ENCODE measurements around the gene HBG2. TPM values are rescaled to one million over a fixed set of nuclear protein-coding genes. Genes with fewer than 3 reads are reported as not detected.

HBG2 gene
- total and polyA plus RNA-seq, 2 experiments from 2014 or later = not detected

DNA sequence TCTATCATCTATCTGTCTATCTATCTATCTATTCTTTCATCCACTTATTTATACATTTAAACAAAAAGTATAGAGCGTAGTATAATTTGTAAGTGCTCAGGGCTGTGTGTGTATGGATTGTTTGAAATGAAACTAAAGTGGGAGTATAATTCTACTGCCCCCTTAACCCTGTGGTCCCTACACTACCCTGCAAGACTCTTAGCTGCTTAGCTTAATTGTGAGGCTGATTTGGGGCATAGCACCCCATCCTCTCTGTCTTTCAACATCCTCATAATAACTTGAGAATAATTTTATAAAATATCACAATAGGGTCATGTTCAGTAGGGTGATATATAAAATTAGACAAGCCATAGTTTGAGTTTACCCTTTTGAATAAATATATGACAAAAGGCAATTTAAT is 35.5 kb upstream of the HBG2 start:
- Histone ChIP-seq H3K4me1 (ENCODE audit: insufficient read depth) (no peaks in the 10 kb centered on the region), H3K27me3 (ENCODE audit: insufficient read depth) (no peaks in the 10 kb centered on the region), H4K20me1 (replicated peaks; ENCODE audit: insufficient read depth) (no peaks in the 10 kb centered on the region), H3K9me2 (ENCODE audit: insufficient read depth) (no peaks in the 10 kb centered on the region), H3K4me3 (no peak overlapping the region), H3K36me3 (ENCODE audit: insufficient read depth) (no peaks in the 10 kb centered on the region), H3K4me2 (no peak overlapping the region), H3K27ac (ENCODE audit: low read depth) (no peak overlapping the region), H3F3A (replicated peaks; ENCODE audit: low read depth) (no peaks in the 10 kb centered on the region), H3K79me2 (replicated peaks; ENCODE audit: insufficient read depth) (no peaks in the 10 kb centered on the region), H2AFZ (no peak overlapping the region)
- Mint-ChIP-seq H3K4me3 (no peak overlapping the region), H3K4me1 (no peaks in the 10 kb centered on the region), H3K27me3 (ENCODE audit: insufficient read depth, low read depth, poor library complexity) (no peaks in the 10 kb centered on the region), H3K27ac (no peak overlapping the region), H3K36me3 (ENCODE audit: low read depth) (no peaks in the 10 kb centered on the region; the same call in 2 of the 3 replicates), H3K9me3 (no peaks in the 10 kb centered on the region)
- DNase-seq (ENCODE audit: low spot score) (no peak), ATAC-seq (no peak)
- TF ChIP-seq CREB1 (CRISPR knock-in tag; IDR thresholded peaks at IDR 0.05; ENCODE audit: low read depth) (no peak), POLR2AphosphoS5 (IDR thresholded peaks at IDR 0.05; ENCODE audit: low read depth) (no peak), ZNF331 (CRISPR knock-in tag; IDR thresholded peaks at IDR 0.05; ENCODE audit: low read depth) (no peak), ZNF114 (CRISPR knock-in tag; IDR thresholded peaks at IDR 0.05) (no peak), EZH2phosphoT487 (IDR thresholded peaks at IDR 0.05; ENCODE audit: unreplicated experiment) (no peak), NANOG (IDR thresholded peaks at IDR 0.05; ENCODE audit: borderline replicate concordance) (no peak)
- TF ChIP-seq, protein P1, sequence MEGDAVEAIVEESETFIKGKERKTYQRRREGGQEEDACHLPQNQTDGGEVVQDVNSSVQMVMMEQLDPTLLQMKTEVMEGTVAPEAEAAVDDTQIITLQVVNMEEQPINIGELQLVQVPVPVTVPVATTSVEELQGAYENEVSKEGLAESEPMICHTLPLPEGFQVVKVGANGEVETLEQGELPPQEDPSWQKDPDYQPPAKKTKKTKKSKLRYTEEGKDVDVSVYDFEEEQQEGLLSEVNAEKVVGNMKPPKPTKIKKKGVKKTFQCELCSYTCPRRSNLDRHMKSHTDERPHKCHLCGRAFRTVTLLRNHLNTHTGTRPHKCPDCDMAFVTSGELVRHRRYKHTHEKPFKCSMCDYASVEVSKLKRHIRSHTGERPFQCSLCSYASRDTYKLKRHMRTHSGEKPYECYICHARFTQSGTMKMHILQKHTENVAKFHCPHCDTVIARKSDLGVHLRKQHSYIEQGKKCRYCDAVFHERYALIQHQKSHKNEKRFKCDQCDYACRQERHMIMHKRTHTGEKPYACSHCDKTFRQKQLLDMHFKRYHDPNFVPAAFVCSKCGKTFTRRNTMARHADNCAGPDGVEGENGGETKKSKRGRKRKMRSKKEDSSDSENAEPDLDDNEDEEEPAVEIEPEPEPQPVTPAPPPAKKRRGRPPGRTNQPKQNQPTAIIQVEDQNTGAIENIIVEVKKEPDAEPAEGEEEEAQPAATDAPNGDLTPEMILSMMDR (conservative IDR thresholded peaks at IDR 0.05; ENCODE audit: low read depth in 2 of 2) = no peak
- TF ChIP-seq, protein P2, sequence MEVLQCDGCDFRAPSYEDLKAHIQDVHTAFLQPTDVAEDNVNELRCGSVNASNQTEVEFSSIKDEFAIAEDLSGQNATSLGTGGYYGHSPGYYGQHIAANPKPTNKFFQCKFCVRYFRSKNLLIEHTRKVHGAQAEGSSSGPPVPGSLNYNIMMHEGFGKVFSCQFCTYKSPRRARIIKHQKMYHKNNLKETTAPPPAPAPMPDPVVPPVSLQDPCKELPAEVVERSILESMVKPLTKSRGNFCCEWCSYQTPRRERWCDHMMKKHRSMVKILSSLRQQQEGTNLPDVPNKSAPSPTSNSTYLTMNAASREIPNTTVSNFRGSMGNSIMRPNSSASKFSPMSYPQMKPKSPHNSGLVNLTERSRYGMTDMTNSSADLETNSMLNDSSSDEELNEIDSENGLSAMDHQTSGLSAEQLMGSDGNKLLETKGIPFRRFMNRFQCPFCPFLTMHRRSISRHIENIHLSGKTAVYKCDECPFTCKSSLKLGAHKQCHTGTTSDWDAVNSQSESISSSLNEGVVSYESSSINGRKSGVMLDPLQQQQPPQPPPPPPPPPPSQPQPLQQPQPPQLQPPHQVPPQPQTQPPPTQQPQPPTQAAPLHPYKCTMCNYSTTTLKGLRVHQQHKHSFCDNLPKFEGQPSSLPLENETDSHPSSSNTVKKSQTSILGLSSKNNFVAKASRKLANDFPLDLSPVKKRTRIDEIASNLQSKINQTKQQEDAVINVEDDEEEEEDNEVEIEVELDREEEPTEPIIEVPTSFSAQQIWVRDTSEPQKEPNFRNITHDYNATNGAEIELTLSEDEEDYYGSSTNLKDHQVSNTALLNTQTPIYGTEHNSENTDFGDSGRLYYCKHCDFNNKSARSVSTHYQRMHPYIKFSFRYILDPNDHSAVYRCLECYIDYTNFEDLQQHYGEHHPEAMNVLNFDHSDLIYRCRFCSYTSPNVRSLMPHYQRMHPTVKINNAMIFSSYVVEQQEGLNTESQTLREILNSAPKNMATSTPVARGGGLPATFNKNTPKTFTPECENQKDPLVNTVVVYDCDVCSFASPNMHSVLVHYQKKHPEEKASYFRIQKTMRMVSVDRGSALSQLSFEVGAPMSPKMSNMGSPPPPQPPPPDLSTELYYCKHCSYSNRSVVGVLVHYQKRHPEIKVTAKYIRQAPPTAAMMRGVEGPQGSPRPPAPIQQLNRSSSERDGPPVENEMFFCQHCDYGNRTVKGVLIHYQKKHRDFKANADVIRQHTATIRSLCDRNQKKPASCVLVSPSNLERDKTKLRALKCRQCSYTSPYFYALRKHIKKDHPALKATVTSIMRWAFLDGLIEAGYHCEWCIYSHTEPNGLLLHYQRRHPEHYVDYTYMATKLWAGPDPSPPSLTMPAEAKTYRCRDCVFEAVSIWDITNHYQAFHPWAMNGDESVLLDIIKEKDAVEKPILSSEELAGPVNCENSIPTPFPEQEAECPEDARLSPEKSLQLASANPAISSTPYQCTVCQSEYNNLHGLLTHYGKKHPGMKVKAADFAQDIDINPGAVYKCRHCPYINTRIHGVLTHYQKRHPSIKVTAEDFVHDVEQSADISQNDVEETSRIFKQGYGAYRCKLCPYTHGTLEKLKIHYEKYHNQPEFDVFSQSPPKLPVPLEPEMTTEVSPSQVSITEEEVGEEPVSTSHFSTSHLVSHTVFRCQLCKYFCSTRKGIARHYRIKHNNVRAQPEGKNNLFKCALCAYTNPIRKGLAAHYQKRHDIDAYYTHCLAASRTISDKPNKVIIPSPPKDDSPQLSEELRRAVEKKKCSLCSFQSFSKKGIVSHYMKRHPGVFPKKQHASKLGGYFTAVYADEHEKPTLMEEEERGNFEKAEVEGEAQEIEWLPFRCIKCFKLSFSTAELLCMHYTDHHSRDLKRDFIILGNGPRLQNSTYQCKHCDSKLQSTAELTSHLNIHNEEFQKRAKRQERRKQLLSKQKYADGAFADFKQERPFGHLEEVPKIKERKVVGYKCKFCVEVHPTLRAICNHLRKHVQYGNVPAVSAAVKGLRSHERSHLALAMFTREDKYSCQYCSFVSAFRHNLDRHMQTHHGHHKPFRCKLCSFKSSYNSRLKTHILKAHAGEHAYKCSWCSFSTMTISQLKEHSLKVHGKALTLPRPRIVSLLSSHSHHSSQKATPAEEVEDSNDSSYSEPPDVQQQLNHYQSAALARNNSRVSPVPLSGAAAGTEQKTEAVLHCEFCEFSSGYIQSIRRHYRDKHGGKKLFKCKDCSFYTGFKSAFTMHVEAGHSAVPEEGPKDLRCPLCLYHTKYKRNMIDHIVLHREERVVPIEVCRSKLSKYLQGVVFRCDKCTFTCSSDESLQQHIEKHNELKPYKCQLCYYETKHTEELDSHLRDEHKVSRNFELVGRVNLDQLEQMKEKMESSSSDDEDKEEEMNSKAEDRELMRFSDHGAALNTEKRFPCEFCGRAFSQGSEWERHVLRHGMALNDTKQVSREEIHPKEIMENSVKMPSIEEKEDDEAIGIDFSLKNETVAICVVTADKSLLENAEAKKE (CRISPR knock-in tag; IDR thresholded peaks at IDR 0.05) = no peak
- TF ChIP-seq, protein P3, sequence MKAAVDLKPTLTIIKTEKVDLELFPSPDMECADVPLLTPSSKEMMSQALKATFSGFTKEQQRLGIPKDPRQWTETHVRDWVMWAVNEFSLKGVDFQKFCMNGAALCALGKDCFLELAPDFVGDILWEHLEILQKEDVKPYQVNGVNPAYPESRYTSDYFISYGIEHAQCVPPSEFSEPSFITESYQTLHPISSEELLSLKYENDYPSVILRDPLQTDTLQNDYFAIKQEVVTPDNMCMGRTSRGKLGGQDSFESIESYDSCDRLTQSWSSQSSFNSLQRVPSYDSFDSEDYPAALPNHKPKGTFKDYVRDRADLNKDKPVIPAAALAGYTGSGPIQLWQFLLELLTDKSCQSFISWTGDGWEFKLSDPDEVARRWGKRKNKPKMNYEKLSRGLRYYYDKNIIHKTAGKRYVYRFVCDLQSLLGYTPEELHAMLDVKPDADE (IDR thresholded peaks at IDR 0.05) = no peak

Data from GM23338 (cell line).